Adrenal gland (tissue), 12 donors: ENCODE results near the gene MARK1. TPM values are rescaled to one million over a fixed set of nuclear protein-coding genes. Genes with fewer than 3 reads are reported as not detected.
A peak's percentile ranks its signal among the peaks of the same experiment; 100 is the strongest.

ENCODE experiments used
- DNase-seq, 7 donors: peaks; one replicate each; pipeline ENCODE4 v3.0.0-alpha.2; 2019 to 2020
- H3K27ac ChIP-seq, 5 donors: fragments of 200-600 bp; sonication (generic) in 4 of 5; 1 replicate in 3 of 5; 2 replicates in 2 of 5; pipeline versions ENCODE4 v1.5.1 to v1.8.0; 2016 to 2020; ENCODE audit warnings: mild to moderate bottlenecking in 1 of 5
- H3K27me3 ChIP-seq: fragments of 200-600 bp; 2 replicates; pipeline ENCODE4 v1.8.0; 2021
- H3K36me3 ChIP-seq, 2 donors: fragments of 200-600 bp; replicated peaks in 1 of 2; 1 replicate in 1 of 2; 2 replicates in 1 of 2; pipeline versions ENCODE4 v1.5.1 to v1.8.0; 2018 to 2022
- H3K4me1 ChIP-seq, 2 donors: fragments of 200-600 bp; replicated peaks in 1 of 2; 1 replicate in 1 of 2; 2 replicates in 1 of 2; pipeline versions ENCODE4 v1.5.1 to v1.8.0; 2018 to 2021
- H3K4me3 ChIP-seq, 4 donors: fragments of 200-600 bp; sonication (generic) in 3 of 4; one replicate each; pipeline ENCODE4 v1.5.1; 2016 to 2018
- H3K9me3 ChIP-seq, 3 donors: fragments of 200-600 bp; sonication (generic) in 1 of 3; replicated peaks in 1 of 3; 1 replicate in 2 of 3; 2 replicates in 1 of 3; pipeline versions ENCODE4 v1.5.1 to v1.8.0; 2016 to 2021
- CTCF ChIP-seq, 6 experiments: fragments of 450-650 bp in 4 of 6; fragments of 200-600 bp in 2 of 6; sonication (generic) in 1 of 6; IDR thresholded peaks; 1 replicate in 5 of 6; 2 replicates in 1 of 6; pipeline versions ENCODE4 v1.5.1 to v1.8.0; 2016 to 2021; ENCODE audit warnings: antibody characterized with exemption in 6 of 6, mild to moderate bottlenecking in 2 of 6, moderate library complexity in 1 of 6
- POLR2A ChIP-seq, 2 donors: fragments of 450-650 bp; IDR thresholded peaks; one replicate each; pipeline ENCODE4 v1.6.1; 2017; ENCODE audit warnings: antibody characterized with exemption in 2 of 2, mild to moderate bottlenecking in 2 of 2, moderate library complexity in 1 of 2
- WGBS, 4 donors: extraction: QIAGEN DNeasy Blood & Tissue Kit in 2 of 4; methylation state at CpG; one replicate each; pipeline versions ENCODE4 v1.1.5 to v1.1.7; 2013 to 2017; 5-methylcytosine and 5-hydroxymethylcytosine counted together
- intact Hi-C, 2 donors: fragments of 100-400 bp; cut with DNase I; formaldehyde crosslinking; loops; one replicate each; pipeline versions ENCODE4 v1.14.1 to v1.15.0; 2022 to 2023
- polyA plus RNA-seq, 3 donors: library from polyadenylated mRNA; stranded (reverse); fragments of 200-250 nt in 2 of 3; fragments of 350-450 nt in 1 of 3; fragmentation: Illumina TruSeq in 1 of 3; extraction: RNeasy Lipid Tissue Mini Kit (QIAGEN cat#74804) in 1 of 3; gene quantifications; one replicate each; pipeline ENCODE4 v1.2.3, GENCODE V29; 2013 to 2014
- total RNA-seq, 9 donors: library from RNA; depleted of rRNA in 4 of 9; stranded (reverse); fragments of >200 nt in 4 of 9; fragments of 120-200 nt in 1 of 9; fragmentation: NEBNext Ultra II Directional in 1 of 9; extraction: Animal tissue kit (Norgen Biotek cat#: 25700) in 1 of 9; gene quantifications; one replicate each; pipeline versions ENCODE4 v1.1.0 to v1.2.4, GENCODE V29; 2013 to 2023
- donor health status: healthy with polysubstance abuse.
- donor health status: Bipolar disorder and iron deficiency.
- donor health status: DM: yes; HTN: yes; CAD: no.
- donor health status: DM: no; HTN: no; CAD: no.
- donor health status: DM: no; HTN: no; CAD: no.
- donor health status: DM: yes; HTN: yes; CAD: no.

MARK1 gene
- total and polyA plus RNA-seq, 12 donors, result 1.7 to 9.1 (median 3.9) TPM

- H3K9me3 ChIP-seq, result no peaks in the 10 kb centered on the region
- H3K36me3 ChIP-seq, result no peaks in the 10 kb centered on the region
- intact Hi-C loops, result no loop called here
- 57 to 80% (median 68%) methylated on average over 2 to 7 of the region's 7 CpGs for WGBS, 4 donors
- peak in 1 of 7 donors; percentile 7 for DNase-seq
- TF ChIP-seq POLR2A (IDR thresholded peaks at IDR 0.05), result no peak
- no peak for TF ChIP-seq CTCF (IDR thresholded peaks at IDR 0.05)
- no peak overlapping the region for H3K4me3 ChIP-seq
- H3K27ac ChIP-seq, result no peak overlapping the region
- no peaks in the 10 kb centered on the region for H3K4me1 ChIP-seq
- H3K27me3 ChIP-seq, result no peaks in the 10 kb centered on the region
These were observed 177.8 kb downstream of the MARK1 start for GRCh38 chr1:220705782-220706181.

GRCh38 chr1:220706480-220706879 is 178.5 kb downstream of the MARK1 start:
- no peak for TF ChIP-seq CTCF (IDR thresholded peaks at IDR 0.05)
- H3K27me3 ChIP-seq, result no peaks in the 10 kb centered on the region
- no peak overlapping the region for H3K27ac ChIP-seq
- H3K4me3 ChIP-seq, result no peak overlapping the region
- DNase-seq, result no peak
- intact Hi-C loops, result no loop called here
- H3K4me1 ChIP-seq, result no peaks in the 10 kb centered on the region
- no peaks in the 10 kb centered on the region for H3K9me3 ChIP-seq
- H3K36me3 ChIP-seq, result no peaks in the 10 kb centered on the region
- 80 to 88% (median 81%) methylated on average over 9 of the region's 9 CpGs for WGBS, 4 donors

GRCh38 chr1:220707160-220707559 is 179.2 kb downstream of the MARK1 start:
- Histone ChIP-seq H3K36me3 (no peaks in the 10 kb centered on the region), H3K27ac (no peak overlapping the region), H3K4me3 (no peak overlapping the region), H3K27me3 (no peaks in the 10 kb centered on the region), H3K9me3 (no peaks in the 10 kb centered on the region), H3K4me1 (no peaks in the 10 kb centered on the region)
- DNase-seq, result no peak
- TF ChIP-seq CTCF (IDR thresholded peaks at IDR 0.05) (no peak), POLR2A (IDR thresholded peaks at IDR 0.05) (no peak)
- intact Hi-C loops, result no loop called here
- 87 to 96% (median 92%) methylated on average over 8 to 10 of the region's 10 CpGs for WGBS, 4 donors

GRCh38 chr1:220708244-220708643 is 180.3 kb downstream of the MARK1 start:
- H3K36me3 ChIP-seq, result no peaks in the 10 kb centered on the region
- no peak for DNase-seq
- H3K9me3 ChIP-seq, result no peaks in the 10 kb centered on the region
- H3K4me1 ChIP-seq, result no peaks in the 10 kb centered on the region
- no peak overlapping the region for H3K4me3 ChIP-seq
- intact Hi-C loops, result no loop called here
- no peak for TF ChIP-seq POLR2A (IDR thresholded peaks at IDR 0.05)
- no peak for TF ChIP-seq CTCF (IDR thresholded peaks at IDR 0.05)
- no peak overlapping the region for H3K27ac ChIP-seq
- WGBS, 4 donors, result 89 to 92% (median 92%) methylated on average over 4 of the region's 4 CpGs
- H3K27me3 ChIP-seq, result no peaks in the 10 kb centered on the region
